ENCODE measurements around the gene ZNF628.

ZNF628 gene

DNA sequence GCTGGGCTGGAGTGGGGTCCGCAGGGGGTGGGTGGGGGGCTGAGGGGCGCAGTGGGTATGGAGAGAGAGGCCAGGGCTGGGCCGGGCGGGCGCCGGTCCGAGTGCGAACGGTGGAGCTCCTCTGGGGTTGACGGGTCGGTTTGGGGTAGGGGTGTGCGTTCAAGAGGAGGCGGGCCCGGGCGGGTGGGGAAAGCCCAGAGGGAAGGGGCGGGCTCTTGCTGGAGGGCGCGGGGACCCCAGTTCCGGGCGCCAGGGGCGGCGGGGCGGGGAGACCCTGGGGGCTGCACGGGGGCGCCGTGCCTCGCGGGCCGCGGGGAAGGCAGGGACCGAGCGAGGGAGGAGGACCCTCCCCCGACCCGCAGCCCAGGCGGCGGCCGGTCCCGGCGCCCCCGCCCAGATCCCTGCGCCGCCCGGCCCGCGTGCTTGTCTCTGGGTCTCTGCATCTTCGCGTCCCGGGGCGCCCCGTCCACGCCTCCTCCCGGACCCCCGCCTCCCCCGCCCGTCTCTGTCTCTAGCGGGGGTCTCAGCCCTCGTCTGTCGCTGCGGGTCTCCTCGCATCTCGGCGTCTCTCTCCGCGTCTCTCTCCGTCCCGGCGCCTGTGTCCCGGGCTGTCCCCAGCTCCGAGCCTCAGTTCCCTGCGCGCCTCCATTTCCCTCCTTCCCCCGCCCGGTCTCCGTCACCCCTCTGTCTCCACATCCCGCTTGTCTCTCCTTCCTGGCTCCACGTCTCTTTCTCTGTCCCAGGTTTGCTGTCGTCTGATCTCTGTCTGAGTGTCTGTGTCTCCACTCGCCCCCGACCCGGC, 25.1 kb upstream of the ZNF628 start:
- DNase-seq, result no peak

DNA sequence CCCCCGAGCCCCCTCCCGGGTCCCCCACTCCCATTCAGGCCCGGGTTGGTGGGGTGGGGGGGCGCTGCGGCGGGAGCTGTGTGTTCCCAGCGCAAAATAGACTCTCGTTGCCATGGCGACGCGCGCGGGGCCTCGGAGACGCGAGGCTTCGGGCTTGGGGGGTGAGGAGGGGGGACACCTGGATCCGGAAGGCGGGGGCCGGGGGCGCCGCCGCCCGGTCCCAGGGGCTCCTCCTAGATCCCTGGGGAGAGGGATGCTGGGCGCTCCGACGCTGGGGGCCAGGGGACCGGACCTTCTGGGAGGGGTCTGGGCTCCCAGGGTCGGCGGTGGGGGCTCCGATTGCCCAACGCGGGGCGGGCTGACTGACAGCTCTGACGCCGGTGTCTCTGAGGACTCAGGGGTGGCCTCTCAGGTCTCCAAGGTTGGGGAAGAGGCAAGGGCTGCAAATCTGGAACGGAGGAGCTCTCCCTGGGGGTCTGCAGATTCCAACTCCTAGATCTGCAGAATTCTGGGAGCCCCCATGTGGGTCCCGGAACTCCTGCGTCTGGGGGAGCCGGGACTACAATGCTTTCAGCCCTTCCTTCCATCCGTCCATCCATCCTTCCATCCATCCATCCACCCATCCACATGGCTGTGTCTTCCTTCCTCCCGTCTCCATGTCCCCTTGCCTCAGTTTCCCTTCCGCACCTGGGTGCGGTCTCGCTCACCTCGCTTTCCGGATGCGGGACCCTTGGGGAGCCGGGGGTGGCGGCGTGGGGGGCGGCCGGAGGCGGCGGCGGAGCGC, 24.3 kb upstream of the ZNF628 start:
- DNase-seq, result peak; percentile 44

GRCh38 chr19:55452749-55453346, 23.6 kb upstream of the ZNF628 start:
- DNase-seq, result peak; percentile 65

DNA sequence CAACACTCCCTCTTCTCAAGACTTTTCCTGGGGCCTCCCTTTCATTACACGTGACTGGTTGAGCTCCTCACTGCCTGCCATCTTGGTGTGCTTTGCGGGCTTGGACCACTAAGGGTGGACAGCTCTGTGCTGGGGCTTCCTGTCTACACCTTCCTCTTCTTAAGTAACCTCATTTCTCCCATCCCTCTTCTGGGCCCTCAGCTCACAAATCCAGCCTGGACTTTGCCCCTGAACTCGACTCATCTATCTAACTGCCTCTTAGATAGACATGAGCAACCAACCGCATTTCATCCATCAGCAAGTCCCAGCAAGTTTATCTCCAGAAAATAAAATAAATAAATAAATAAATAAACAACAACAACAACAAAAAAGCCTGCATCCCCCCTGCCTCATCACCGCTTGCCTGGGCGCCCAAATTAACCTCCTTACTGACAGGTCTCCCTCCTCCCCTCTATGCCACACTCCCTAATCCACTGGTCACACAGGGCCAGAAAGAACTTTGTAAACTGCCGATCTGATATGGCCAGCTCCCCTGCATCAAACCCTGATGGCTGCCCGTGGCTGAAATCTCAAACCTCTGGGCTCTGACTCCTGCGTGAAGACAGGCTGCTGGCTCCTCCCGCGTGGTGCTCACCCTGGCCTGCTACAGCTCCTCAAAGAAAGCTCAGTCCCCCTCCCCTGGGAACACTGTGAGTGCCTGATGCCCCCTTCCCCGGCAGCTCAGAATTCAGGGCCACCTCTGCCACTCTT, 22.7 kb upstream of the ZNF628 start:
- no peak for DNase-seq

DNA sequence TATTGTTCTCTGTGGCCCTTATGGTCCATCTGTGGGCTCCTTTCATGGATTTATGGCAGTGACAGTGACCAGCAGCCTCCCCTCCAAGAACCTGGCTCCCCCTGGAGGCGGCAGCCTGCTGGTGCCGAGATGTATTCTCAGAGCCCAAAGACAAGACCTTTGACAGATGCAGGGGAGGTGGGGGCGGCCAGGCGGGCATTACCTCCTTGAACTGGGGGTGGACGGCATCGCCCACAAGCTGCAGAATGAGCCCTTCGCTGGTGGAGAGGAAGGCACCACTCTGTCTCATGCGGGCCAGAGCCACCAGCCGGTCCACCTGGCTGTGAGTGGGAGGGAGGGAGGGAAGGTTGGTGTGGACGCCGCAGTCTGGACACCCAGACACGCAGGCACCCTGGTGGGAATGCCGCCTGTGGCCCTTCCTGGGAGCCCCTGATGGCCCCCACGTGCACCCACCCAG, 21.6 kb upstream of the ZNF628 start:
- peak; percentile 63 for DNase-seq

DNA sequence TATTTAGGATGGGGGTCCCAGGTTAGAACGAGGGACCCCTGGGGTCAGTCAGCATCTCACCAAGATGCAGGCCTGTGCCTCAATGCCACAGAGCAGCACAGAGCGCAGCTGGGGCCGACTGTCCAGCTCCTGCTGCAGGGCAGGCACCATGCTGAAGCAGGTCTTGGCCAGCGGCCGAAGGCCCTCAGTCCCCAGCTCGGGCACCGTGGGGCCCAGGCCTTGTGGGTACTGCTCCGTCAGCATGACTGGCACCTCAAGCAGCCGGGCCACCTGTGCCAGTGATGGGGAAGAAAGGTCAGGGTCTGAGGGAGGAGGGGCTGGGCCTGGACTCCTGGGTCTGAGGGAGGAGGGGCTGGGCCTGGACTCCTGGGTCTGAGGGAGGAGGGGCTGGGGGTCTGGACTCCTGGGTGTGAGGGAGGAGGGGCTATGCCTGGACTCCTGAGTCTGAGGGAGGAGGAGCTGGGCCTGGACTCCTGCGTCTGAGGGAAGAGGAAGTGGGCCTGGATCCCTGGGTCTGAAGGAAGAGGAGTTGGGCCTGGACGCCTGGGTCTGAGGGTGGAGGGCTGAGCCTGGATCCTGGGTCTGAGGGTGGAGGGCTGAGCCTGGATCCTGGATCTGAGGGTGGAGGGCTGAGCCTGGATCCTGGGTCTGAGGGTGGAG, 20.7 kb upstream of the ZNF628 start:
- no peak for DNase-seq

- no peak for DNase-seq
Observed at GRCh38 chr19:55456347-55456746, 20.1 kb upstream of the ZNF628 start.

DNA sequence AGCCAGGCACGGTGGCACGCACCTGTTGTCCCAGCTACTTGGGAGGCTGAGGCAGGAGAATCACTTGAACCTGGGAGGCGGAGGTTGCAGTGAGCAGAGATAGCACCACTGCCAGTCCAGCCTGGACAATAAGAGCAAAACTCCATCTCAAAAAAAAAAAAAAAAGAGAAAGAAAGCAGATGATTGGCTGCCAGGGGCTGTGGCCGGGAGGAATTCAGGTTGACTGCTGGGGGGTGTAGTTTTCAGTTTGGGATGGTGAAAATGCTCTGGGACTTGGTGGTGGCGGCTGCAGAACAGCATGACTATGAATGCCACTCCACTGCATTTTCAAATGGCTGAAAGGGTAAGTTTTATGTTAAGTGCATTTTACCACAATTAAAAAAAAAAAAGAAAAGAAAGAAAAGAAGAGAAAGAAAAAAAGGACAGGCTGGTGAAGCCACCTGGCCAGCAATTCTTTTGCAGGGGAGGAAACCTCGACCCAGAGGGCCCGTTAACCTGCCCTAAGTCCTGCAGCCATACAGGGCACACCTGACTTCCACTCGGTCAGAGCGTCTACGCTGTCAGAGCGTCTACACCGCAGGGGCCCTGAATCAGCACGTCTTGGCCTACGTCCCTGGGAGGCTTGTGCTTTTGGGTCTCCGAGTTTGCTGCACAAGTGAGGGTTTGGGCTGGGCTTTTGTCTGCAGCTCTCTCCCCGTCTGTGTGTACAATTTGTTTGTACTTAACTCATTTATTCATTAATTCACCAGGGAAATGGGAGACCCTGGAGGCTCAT, 18.5 kb upstream of the ZNF628 start:
- no peak for DNase-seq

DNA sequence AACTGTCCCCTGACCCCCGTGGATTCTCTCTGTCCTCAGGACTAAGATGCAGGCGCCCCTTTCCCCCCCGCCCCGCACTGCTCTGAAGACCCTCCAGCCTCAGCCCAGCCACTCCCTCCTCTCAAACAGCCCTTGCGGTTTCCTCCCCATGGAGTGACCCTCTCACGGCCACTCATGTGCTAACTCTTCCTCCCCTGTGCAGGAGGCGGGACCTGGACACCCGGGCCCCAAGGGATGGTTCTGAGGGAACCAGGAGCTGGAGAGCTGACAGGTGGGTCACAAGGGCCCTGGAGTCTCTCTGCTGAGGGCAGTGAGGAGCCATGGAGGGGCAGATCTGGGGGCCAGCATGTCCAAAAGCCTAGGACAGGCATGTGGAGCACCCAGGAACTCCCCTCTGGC, 16.9 kb upstream of the ZNF628 start:
- DNase-seq, result no peak

DNA sequence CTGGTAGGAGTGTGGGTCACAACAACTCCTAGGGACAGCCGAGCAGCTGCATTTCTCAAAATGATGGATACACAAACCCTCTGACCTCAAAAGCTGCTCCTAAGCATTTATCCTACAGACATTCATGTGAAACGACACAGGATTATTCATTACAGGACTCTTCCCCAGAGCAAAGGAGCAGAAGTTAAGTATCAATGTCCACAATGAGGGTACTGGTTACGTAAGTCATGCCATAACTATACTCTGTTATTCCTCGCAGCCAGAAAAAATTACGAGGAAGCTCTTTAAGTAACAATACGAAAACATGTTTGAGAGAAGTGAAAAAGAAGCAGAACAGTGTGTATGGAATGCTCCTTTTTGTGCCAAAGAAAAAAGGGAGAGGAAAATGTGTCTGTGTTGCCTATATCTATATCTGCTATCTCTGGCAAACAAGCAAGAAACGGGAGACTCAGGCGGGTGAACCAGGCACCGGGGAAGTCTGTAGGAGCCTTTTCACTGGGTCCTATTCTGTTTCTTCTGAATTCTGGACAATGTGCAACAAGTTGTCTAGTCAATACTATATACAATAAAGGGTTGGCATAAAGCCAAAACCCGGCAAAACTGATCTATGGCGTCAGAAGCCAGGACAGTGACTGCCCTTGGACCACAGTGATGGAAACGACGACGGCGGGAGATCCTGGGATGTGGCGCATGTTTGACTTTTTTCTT, 16.3 kb upstream of the ZNF628 start:
- no peak for DNase-seq

GRCh38 chr19:55460670-55461258, 15.7 kb upstream of the ZNF628 start:
- no peak for DNase-seq

DNA sequence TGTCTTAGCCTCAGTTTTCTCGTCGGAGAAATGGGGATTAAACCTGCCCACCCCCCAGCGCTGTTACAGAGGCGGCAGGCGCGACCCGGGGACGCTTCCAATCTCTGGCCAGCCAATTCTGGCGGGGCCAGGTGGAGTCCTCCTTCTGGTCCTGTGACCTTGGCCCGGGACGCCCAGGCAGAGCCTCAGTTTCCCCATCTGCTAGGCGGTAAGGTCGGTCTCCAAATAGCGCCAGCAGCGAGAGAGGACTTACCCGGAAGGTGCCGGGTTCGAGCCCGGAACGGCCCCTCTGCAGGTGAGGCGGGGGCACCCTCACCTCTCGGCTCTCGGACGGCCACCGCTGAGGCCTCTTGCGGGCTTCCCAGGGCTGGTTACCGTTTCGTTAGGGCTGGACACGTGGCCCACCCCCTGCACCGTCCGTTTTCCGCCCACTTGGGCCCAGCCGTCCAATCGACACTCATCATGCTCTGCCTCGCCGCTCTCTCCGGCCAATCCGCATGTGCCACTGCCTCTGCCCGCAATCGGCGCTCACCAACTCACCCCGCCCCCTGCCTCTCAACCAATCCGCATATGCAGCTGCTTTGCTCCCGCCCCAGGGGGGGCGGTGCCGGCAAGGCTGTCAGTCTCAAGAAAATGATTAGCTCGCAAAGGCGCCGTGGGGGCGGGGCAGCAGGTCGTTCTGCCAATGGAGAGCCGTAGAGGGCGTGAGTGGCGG, 15.0 kb upstream of the ZNF628 start, which contains the start of gene ISOC2:
Gene ISOC2, minus strand, starts transcription at position 384 of the 715 bp plus-strand sequence. CDS start 5,156 bp downstream, outside the sequence.
- DNase-seq, result peak; percentile 100

- no peak for DNase-seq
Observed at GRCh38 chr19:55461974-55462626, 14.3 kb upstream of the ZNF628 start.

DNA sequence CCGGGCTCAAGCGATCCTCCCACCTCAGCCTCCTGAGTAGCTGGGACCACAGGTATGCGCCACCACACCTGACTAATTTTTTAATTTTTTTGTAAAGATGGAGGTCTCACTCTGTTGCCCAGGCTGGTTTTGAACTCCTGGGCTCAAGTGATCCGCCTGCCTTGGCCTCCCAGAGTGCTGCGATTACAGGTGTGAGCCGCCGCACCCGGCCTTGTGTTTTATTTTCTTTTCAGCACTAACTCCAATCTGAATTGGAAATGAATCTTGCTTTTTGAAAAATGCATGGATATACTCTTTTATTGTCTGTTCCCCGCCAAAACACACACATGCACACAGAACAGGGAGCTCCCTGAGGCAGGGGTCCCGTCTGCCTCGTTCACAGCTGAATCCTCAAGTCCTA, 13.7 kb upstream of the ZNF628 start:
- DNase-seq, result no peak

GRCh38 chr19:55463583-55464031, 12.8 kb upstream of the ZNF628 start:
- no peak for DNase-seq

DNA sequence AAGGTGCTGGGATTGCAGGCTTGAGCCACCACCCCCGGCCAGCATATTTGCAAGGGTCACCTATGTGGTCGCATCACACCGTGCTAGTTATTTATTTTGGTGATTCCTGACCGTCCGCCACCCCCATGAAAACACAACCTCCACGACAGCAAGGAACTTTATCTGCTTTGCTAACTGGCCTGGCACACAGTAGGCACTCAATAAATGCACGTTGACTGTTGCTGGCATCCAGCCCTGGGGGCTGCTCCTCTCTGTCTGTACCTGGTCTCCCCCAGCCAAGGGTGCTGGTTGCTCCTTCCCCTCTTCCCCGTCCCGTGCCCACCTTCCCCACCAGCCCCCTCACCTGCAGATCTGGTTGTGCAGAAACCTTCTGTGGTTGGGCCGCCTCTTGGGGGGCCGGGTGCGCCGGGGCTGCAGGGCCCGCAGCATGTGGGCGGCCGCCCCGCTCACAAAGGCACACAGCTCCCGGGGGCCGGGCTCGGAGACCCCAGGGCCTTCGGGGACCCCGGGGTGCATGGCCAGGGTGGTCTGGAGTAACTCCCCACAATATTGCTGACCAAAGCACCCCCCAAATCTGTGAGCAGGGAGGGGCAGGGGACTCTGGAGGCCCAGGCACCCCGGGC, 12.3 kb upstream of the ZNF628 start:
- no peak for DNase-seq

GRCh38 chr19:55464662-55465054, 11.8 kb upstream of the ZNF628 start, which contains the start of gene C19orf85:
TSS of gene C19orf85 (minus strand) at chr19:55464751. CDS start at chr19:55464554, 197 bp downstream.
- DNase-seq, result no peak

DNA sequence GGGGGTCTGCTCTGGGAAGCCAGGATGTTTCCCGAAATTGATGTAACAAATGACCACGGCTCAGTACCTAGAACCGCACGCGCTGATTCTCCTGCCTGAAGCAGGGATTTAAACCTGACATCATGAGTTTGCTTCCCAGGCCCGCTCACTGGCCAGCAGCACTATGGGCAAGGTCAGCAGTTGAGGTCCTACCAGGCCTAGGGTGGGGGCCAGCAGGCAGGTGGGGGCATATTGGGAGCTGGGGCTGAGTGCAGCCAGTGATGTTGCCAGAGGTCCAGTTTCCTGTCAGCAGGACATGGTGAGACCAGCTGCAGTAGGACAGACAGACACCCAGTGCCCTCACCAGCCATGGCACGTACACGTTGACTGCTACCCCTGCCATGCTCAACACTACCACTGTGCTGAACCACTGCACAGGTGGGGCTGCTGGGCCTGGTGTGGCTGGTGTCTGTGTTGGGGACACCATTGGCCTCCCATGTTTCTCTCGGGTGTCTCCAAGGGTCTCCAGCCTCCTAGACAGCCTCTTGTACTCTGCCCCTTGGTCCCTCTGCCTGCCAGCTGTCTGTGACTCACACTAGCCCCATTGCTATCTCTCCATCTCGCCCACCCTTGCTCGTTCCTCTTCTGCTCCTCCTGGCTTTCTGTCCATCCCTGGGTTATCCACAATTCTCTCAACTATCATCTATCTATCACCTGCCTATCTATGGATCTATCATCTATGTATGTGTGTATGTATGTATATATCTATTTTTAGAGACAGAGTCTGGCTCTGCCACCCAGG, 10.8 kb upstream of the ZNF628 start:
- DNase-seq, result no peak

Data from activated T-cell treated with anti-CD3 and anti-CD28 coated beads, Interleukin-2, amount 50 U/mL, for 1 hour (primary cell).